ENCODE results near the gene EPS8.

The EPS8 gene

DNA sequence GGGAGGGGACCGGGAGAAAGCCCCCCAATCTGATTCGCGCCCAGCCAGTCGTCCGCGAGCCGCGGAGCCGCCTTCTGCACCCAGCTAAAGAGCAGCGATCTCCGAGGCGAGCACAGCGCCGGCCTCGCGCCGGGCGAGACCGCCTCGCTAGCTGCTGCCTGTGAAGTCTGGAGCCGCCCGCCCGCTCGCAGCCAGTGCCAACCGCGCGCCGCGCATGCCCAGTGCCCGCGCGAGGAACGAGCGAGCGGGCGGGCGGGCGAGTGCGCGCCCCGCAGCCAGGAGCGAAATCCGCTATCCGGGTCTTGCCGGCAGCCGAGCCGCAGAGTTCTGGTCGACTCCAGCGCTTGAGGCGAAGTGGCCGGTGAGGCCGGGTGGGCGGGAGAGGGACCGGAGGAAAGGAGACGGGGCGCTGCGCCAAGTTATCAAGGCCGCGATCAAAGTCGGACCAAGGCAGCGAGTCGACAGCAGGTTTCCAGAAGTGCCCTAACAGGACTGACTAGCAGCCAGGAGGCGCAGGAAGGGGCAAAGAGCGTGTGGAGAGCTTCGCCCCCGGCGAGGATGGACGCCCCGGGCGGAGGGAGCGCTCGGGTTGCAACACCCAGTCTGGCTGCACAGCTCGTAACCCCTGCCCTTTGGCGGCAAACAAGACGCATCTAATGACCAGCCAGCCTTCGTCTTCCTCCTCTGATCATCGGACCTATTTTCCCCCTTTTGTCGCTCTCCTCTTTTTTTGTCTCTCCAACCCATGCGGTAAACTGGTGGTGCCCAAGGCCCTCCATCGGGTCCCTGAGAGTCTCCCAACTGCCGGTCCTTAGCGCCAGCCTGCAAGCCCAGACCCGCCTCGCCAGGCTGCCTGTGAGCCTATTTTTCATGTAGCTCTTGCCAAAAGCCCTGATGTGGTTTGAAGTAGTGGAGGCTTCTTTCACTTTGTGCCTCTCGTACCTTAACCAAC is at the start of gene EPS8:
Gene EPS8 (minus strand): TSS at position 169 of the 952 bp plus-strand sequence. CDS start 106,437 bp downstream, outside the sequence.
- Mint-ChIP-seq H3K27ac (peak within 1 kb of the TSS; percentile 41), H3K4me3 (peak within 1 kb of the TSS; percentile 73), H3K9me3 (no peaks in the 10 kb centered on the region), H3K36me3 (ENCODE audit: low read depth) (no peaks in the 10 kb centered on the region), H3K27me3 (peaks cover 56% of the 10 kb centered on the region), H3K4me1 (peaks cover 18% of the 10 kb centered on the region)
- DNase-seq: peak; percentile 89
- ATAC-seq: peak; percentile 95

DNA sequence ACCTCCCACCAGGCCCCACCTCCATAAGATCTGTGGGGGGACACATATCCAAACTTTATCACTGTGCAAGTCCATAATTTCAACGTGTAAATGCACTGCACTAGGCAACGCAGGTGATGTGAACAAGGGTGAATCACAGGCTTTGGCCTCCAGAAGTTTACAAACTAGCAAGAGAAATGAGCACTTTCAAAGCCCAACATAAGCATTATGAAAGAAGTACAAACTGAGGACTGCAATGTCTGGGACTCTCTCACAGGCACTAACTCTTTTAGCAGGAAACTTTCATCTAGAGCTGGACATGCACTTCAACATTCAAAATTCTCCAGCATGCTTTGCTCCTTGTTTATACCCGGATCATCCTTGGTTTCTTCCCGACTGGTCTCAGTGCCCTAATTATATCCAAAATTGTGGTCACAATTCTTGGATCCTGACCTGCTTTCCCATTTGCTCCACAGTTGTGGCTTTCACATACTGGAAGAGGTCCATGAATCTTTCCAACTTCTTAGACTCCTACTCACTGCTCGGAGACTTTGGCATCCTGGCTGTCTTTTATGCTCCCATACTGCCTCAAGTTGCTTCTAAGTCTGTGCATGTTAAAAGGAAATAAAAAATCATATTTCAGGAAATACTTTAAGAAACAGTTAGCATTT is 48.1 kb upstream of the EPS8 start:
- peaks cover 3% of the 10 kb centered on the region for H3K27me3 Mint-ChIP-seq
- no peaks in the 10 kb centered on the region for H3K4me1 Mint-ChIP-seq
- H3K4me3 Mint-ChIP-seq: no peak overlapping the region
- H3K36me3 Mint-ChIP-seq (ENCODE audit: low read depth): no peaks in the 10 kb centered on the region
- no peak for DNase-seq
- ATAC-seq: no peak
- no peaks in the 10 kb centered on the region for H3K9me3 Mint-ChIP-seq
- H3K27ac Mint-ChIP-seq: no peak overlapping the region

DNA sequence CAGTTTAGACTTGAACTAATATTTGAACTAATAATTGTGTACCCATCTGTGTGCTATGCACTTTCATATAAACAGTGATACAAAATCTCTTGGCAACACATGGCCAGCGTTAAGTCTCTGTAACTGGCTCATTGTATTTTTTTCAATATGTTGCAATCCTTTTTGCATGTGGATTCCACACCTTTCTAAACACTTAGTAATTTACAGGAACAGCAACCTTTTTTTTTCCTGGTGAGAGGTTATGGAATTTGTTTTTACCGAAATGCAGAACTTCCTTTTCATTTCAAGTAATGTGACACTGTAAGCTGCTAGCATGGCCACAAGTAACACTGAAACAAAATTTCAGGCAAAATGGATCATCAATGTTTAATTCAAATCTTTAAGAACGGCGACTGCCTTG is 45.4 kb upstream of the EPS8 start:
- no peak for ATAC-seq

DNA sequence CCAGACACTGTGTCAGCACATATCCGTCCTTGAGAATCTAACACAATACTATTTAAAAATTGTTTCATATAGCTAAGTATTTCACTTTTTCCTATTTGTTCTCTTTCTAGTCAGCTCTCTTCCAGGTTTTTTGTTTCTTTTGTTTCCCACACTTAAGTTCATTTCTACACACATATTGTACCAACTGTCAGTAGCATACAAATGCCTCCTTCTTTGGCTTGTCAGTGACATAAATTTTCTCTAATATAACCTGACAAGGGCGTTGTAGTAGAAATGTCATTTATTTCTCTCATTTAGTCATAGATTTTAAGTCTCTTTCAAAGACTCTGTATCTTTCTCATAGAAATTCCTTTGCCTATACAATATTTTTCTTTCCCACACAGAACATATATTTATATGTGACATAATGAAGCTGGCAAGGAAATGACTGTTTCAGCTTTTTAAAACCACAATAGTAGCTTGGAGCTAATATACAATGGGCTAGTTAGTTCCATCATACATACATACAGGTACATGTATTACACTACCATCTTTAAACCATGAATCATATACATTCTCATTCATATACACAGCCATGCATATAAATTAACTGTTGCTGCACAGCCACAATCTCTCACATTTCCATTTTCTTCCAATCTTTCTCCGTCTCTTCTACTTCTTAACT is 42.3 kb upstream of the EPS8 start:
- no peak overlapping the region for H3K27ac Mint-ChIP-seq
- H3K4me3 Mint-ChIP-seq: no peak overlapping the region
- peaks cover 7% of the 10 kb centered on the region for H3K27me3 Mint-ChIP-seq
- H3K36me3 Mint-ChIP-seq (ENCODE audit: low read depth): no peaks in the 10 kb centered on the region
- H3K9me3 Mint-ChIP-seq: no peaks in the 10 kb centered on the region
- DNase-seq (no peak), ATAC-seq (no peak)
- H3K4me1 Mint-ChIP-seq: no peaks in the 10 kb centered on the region

More for the DNA sequence above, 45.4 kb upstream of the EPS8 start:
- H3K36me3 Mint-ChIP-seq (ENCODE audit: low read depth): no peaks in the 10 kb centered on the region
- DNase-seq: no peak
- H3K4me1 Mint-ChIP-seq: no peaks in the 10 kb centered on the region
- no peak overlapping the region for H3K27ac Mint-ChIP-seq
- H3K4me3 Mint-ChIP-seq: no peak overlapping the region
- peaks cover 5% of the 10 kb centered on the region for H3K27me3 Mint-ChIP-seq
- no peaks in the 10 kb centered on the region for H3K9me3 Mint-ChIP-seq

GRCh38 chr12:15830538-15830937 is 41.4 kb upstream of the EPS8 start:
- ATAC-seq (no peak), DNase-seq (no peak)
- no peaks in the 10 kb centered on the region for H3K9me3 Mint-ChIP-seq
- no peaks in the 10 kb centered on the region for H3K4me1 Mint-ChIP-seq
- no peak overlapping the region for H3K27ac Mint-ChIP-seq
- H3K27me3 Mint-ChIP-seq: peaks cover 7% of the 10 kb centered on the region
- H3K4me3 Mint-ChIP-seq: no peak overlapping the region
- no peaks in the 10 kb centered on the region for H3K36me3 Mint-ChIP-seq (ENCODE audit: low read depth)

DNA sequence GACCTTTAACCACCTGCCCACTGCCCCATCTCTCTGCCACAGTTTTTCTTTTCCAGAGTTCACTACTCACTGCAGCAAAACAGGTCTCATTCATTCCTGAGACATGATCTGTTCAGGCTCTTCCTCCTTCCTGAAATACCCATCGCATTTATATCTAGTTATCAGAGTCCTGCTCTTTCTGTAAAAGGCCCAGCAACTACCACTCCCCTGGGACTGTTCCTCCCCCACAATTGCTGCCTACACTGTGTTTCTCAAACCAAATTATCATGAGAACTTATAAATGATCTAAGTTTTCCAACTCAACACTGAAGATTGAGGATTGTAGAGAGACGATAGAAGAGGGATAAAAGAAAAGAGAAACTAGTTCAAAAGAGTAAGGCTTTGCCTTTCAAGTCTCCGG is 40.8 kb upstream of the EPS8 start:
- H3K4me1 Mint-ChIP-seq: no peaks in the 10 kb centered on the region
- H3K4me3 Mint-ChIP-seq: no peak overlapping the region
- ATAC-seq (no peak), DNase-seq (no peak)
- H3K27me3 Mint-ChIP-seq: peaks cover 5% of the 10 kb centered on the region
- H3K9me3 Mint-ChIP-seq: no peaks in the 10 kb centered on the region
- H3K36me3 Mint-ChIP-seq (ENCODE audit: low read depth): no peaks in the 10 kb centered on the region
- no peak overlapping the region for H3K27ac Mint-ChIP-seq

DNA sequence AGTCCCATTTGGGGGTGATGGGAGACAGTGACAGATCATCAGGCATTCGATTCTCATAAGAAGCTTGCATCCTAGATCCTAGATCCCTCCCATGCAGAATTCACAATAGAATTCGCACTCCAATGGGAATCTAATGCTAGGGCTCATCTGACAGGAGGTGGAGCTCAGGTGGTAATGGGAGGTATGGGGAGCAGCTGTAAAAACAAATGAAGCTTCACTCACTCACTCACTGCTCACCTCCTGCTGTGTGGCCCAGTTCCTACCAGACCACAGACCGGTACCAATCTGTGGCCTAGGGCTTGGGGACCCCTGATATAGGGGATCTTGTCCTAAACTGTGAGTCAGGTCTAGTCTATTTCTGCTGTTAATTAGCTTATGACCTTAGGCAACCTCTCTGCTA is 40.1 kb upstream of the EPS8 start:
- Mint-ChIP-seq H3K4me1 (no peaks in the 10 kb centered on the region), H3K4me3 (no peak overlapping the region), H3K27ac (no peak overlapping the region), H3K36me3 (ENCODE audit: low read depth) (no peaks in the 10 kb centered on the region), H3K9me3 (no peaks in the 10 kb centered on the region), H3K27me3 (peaks cover 5% of the 10 kb centered on the region)
- ATAC-seq (no peak), DNase-seq (no peak)

- H3K9me3 Mint-ChIP-seq: no peaks in the 10 kb centered on the region
- no peaks in the 10 kb centered on the region for H3K36me3 Mint-ChIP-seq (ENCODE audit: low read depth)
- H3K4me3 Mint-ChIP-seq: no peak overlapping the region
- no peaks in the 10 kb centered on the region for H3K4me1 Mint-ChIP-seq
- DNase-seq: no peak
- no peak for ATAC-seq
- H3K27ac Mint-ChIP-seq: no peak overlapping the region
- H3K27me3 Mint-ChIP-seq: peaks cover 3% of the 10 kb centered on the region
Measured at GRCh38 chr12:15827136-15827535, 37.9 kb upstream of the EPS8 start.

GRCh38 chr12:15824516-15824915 is 35.3 kb upstream of the EPS8 start:
- Mint-ChIP-seq H3K27ac (no peak overlapping the region), H3K4me1 (no peaks in the 10 kb centered on the region)
- no peak for DNase-seq

DNA sequence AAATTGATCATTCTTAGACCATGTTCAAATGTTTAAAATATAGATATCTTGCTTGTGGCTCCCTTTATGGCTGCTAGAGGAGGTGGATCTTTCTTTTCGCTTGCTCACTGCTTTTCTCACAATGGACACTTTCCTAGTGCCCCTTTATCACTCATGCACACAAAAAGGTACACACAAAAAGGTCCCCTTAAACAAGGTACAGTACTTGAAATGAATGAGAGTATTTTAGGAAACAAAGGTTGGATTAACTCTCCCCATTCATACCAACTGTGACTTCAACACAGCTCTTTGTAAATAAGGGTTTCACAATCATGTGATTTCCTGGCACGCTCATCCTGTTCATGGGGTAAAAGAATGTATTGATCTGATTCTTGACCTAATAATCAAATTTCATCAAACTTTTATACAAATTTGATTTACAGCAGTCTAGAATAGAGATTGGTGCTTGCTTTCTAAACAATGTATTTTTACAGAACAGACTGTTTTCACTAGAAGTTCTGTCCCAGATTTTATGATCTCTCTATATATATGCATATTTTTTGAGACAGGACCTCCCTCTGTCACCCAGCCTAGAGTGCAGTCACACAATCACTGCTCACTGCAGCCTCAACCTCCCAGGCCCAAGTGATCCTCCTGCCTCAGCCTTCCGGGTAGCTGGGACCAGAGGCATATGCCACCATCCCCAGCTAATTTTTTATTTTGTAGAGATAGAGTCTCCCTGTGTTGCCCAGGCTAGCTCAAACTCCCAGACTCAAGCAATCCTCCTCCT is 34.4 kb upstream of the EPS8 start:
- no peaks in the 10 kb centered on the region for H3K4me1 Mint-ChIP-seq
- no peak for DNase-seq
- no peak overlapping the region for H3K4me3 Mint-ChIP-seq
- ATAC-seq: no peak
- H3K36me3 Mint-ChIP-seq (ENCODE audit: low read depth): no peaks in the 10 kb centered on the region
- no peaks in the 10 kb centered on the region for H3K9me3 Mint-ChIP-seq
- peaks cover 2% of the 10 kb centered on the region for H3K27me3 Mint-ChIP-seq
- no peak overlapping the region for H3K27ac Mint-ChIP-seq

More at GRCh38 chr12:15824516-15824915, 35.3 kb upstream of the EPS8 start:
- no peaks in the 10 kb centered on the region for H3K9me3 Mint-ChIP-seq
- no peak for ATAC-seq
- no peaks in the 10 kb centered on the region for H3K36me3 Mint-ChIP-seq (ENCODE audit: low read depth)
- H3K4me3 Mint-ChIP-seq: no peak overlapping the region
- H3K27me3 Mint-ChIP-seq: peaks cover 2% of the 10 kb centered on the region

- no peak for ATAC-seq
Measured at GRCh38 chr12:15819644-15820437, 30.7 kb upstream of the EPS8 start.

GRCh38 chr12:15818418-15818817 is 29.2 kb upstream of the EPS8 start:
- Mint-ChIP-seq H3K9me3 (no peaks in the 10 kb centered on the region), H3K4me3 (no peak overlapping the region), H3K27me3 (peaks cover 3% of the 10 kb centered on the region), H3K36me3 (ENCODE audit: low read depth) (no peaks in the 10 kb centered on the region), H3K27ac (no peak overlapping the region), H3K4me1 (no peaks in the 10 kb centered on the region)
- DNase-seq: no peak
- ATAC-seq: no peak

More at GRCh38 chr12:15819644-15820437, 30.7 kb upstream of the EPS8 start:
- Mint-ChIP-seq H3K4me3 (no peak overlapping the region), H3K27me3 (peaks cover 3% of the 10 kb centered on the region), H3K27ac (no peak overlapping the region), H3K36me3 (ENCODE audit: low read depth) (no peaks in the 10 kb centered on the region), H3K4me1 (no peaks in the 10 kb centered on the region), H3K9me3 (no peaks in the 10 kb centered on the region)
- no peak for DNase-seq

- H3K4me3 Mint-ChIP-seq: no peak overlapping the region
- no peaks in the 10 kb centered on the region for H3K9me3 Mint-ChIP-seq
- H3K36me3 Mint-ChIP-seq (ENCODE audit: low read depth): no peaks in the 10 kb centered on the region
- no peak overlapping the region for H3K27ac Mint-ChIP-seq
- no peak for DNase-seq
- H3K4me1 Mint-ChIP-seq: no peaks in the 10 kb centered on the region
- ATAC-seq: no peak
- H3K27me3 Mint-ChIP-seq: peaks cover 7% of the 10 kb centered on the region
Measured at GRCh38 chr12:15815730-15816129, 26.5 kb upstream of the EPS8 start.
